SK-N-SH (cell line): ENCODE data around the gene CYBC1. TPM values are rescaled to one million over a fixed set of nuclear protein-coding genes. Genes with fewer than 3 reads are reported as not detected.
A peak's percentile ranks its signal among the peaks of the same experiment; 100 is the strongest.

Experiments used
- CTCF ChIA-PET: fragments of 300-600, 350-600 bp; formaldehyde crosslinking; extraction: SDS; loops from one replicate; lab custom pipeline; 2021; lab: Yijun Ruan, JAX
- POLR2A ChIA-PET: fragments of 350-600 bp; sonication (Branson Sonifier 250); formaldehyde crosslinking; extraction: SDS; loops from one replicate; lab custom pipeline; 2020; ENCODE audit warnings: antibody characterized with exemption, inconsistent platforms; lab: Yijun Ruan, JAX
- DNase-seq: peaks from one replicate; pipeline ENCODE4 v3.0.0; 2012
- H2AFZ ChIP-seq: fragments of 200-600 bp; sonication (generic); 2 replicates; pipeline ENCODE4 v1.8.1; 2016; ENCODE audit warnings: antibody characterized with exemption, mild to moderate bottlenecking, low read depth
- H3F3A ChIP-seq: fragments of 200-600 bp; sonication (generic); replicated peaks from 2 replicates; pipeline ENCODE3; 2016; ENCODE audit warnings: antibody characterized with exemption, mild to moderate bottlenecking; ENCODE audit not compliant: insufficient read depth
- H3K27ac ChIP-seq, 2 experiments: fragments of 200-500 bp in 1 of 2; fragments of 200-600 bp in 1 of 2; sonication (Bioruptor generic) in 1 of 2; sonication (generic), shearing (Covaris generic) in 1 of 2; 2 replicates each; pipeline versions ENCODE4 v1.5.1 to v1.6.1; 2014 to 2016; ENCODE audit warnings: low read depth in 2 of 2, inconsistent platforms in 1 of 2, low read length in 1 of 2, mild to moderate bottlenecking in 1 of 2, mixed read lengths in 1 of 2
- H3K27me3 ChIP-seq: fragments of 200-600 bp; sonication (generic), shearing (Covaris generic); 2 replicates; pipeline ENCODE4 v1.6.1; 2016; ENCODE audit warnings: mixed run types; ENCODE audit not compliant: insufficient read depth
- H3K36me3 ChIP-seq, 2 experiments: fragments of 200-500 bp in 1 of 2; fragments of 200-600 bp in 1 of 2; sonication (Bioruptor generic) in 1 of 2; sonication (generic) in 1 of 2; replicated peaks in 1 of 2; 2 replicates each; pipeline versions ENCODE3 to v1.5.1; 2014 to 2016; ENCODE audit warnings: low read length in 1 of 2, mild to moderate bottlenecking in 1 of 2; ENCODE audit not compliant: insufficient read depth in 2 of 2, control insufficient read depth in 1 of 2
- H3K4me1 ChIP-seq, 2 experiments: fragments of 200-500 bp in 1 of 2; fragments of 200-600 bp in 1 of 2; sonication (Bioruptor generic) in 1 of 2; sonication (generic), shearing (Covaris generic) in 1 of 2; 2 replicates each; pipeline versions ENCODE4 v1.5.1 to v1.6.1; 2014 to 2016; ENCODE audit warnings: low read depth in 1 of 2, low read length in 1 of 2, mixed run types in 1 of 2; ENCODE audit not compliant: insufficient read depth in 2 of 2, control insufficient read depth in 1 of 2
- H3K4me2 ChIP-seq: fragments of 200-600 bp; sonication (generic), shearing (Covaris generic); 2 replicates; pipeline ENCODE4 v1.6.1; 2017; ENCODE audit warnings: mixed run types
- H3K4me3 ChIP-seq, 2 experiments: fragments of 200-500 bp in 1 of 2; fragments of 200-600 bp in 1 of 2; sonication (Bioruptor generic) in 1 of 2; sonication (generic), shearing (Covaris generic) in 1 of 2; 2 replicates each; pipeline versions ENCODE4 v1.5.1 to v1.8.1; 2014 to 2016; ENCODE audit warnings: low read depth in 2 of 2, inconsistent platforms in 1 of 2, low read length in 1 of 2, mild to moderate bottlenecking in 1 of 2, mixed read lengths in 1 of 2, moderate library complexity in 1 of 2
- H3K79me2 ChIP-seq: fragments of 200-600 bp; sonication (generic); 2 replicates; pipeline ENCODE4 v1.8.1; 2017; ENCODE audit warnings: mild to moderate bottlenecking; ENCODE audit not compliant: insufficient read depth
- H3K9ac ChIP-seq: fragments of 200-600 bp; sonication (generic); 2 replicates; pipeline ENCODE4 v1.6.1; 2017; ENCODE audit warnings: mixed run types
- H3K9me2 ChIP-seq: fragments of 200-600 bp; sonication (generic); 2 replicates; pipeline ENCODE4 v1.6.1; 2017; ENCODE audit warnings: mixed run types
- H3K9me3 ChIP-seq: fragments of 200-600 bp; sonication (generic); 2 replicates; pipeline ENCODE4 v1.6.1; 2017; ENCODE audit warnings: mixed run types, mild to moderate bottlenecking, moderate library complexity
- H4K20me1 ChIP-seq: fragments of 200-600 bp; sonication (generic); 2 replicates; pipeline ENCODE4 v1.6.1; 2017; ENCODE audit warnings: mild to moderate bottlenecking, mixed run types; ENCODE audit not compliant: insufficient read depth
- CHD2 ChIP-seq: fragments of 150-350 bp; IDR thresholded peaks from 2 replicates; pipeline ENCODE4 v1.6.1; 2018; ENCODE audit warnings: low read length; ENCODE audit not compliant: partially characterized antibody
- CTCF ChIP-seq: fragments of 200-600 bp; sonication (generic); IDR thresholded peaks from 2 replicates; pipeline ENCODE4 v1.6.1; 2017; ENCODE audit warnings: antibody characterized with exemption, mild to moderate bottlenecking, moderate library complexity
- ELF1 ChIP-seq: IDR thresholded peaks from 2 replicates; pipeline ENCODE4 v1.4.0; 2012
- EZH2phosphoT487 ChIP-seq: fragments of 200-600 bp; sonication (generic); IDR thresholded peaks from 2 replicates; pipeline ENCODE4 v1.6.1; 2017; ENCODE audit warnings: low read depth, mixed run types, mild to moderate bottlenecking, antibody characterized with exemption, moderate library complexity, borderline replicate concordance
- FOSL2 ChIP-seq: IDR thresholded peaks from 2 replicates; pipeline ENCODE4 v1.4.0; 2012; ENCODE audit warnings: low read depth, mild to moderate bottlenecking, moderate library complexity, borderline replicate concordance
- FOXM1 ChIP-seq: IDR thresholded peaks from 2 replicates; pipeline ENCODE4 v1.4.0; 2012; ENCODE audit warnings: low read depth, mild to moderate bottlenecking
- GABPA ChIP-seq: IDR thresholded peaks from 2 replicates; pipeline ENCODE4 v1.4.0; 2012; ENCODE audit warnings: low read depth, mild to moderate bottlenecking
- GATA2 ChIP-seq: sonication (generic); formaldehyde crosslinking; IDR thresholded peaks from 2 replicates; pipeline ENCODE4 v1.5.0; 2020; ENCODE audit warnings: mild to moderate bottlenecking, missing genetic modification reagents
- JUND ChIP-seq: IDR thresholded peaks from 2 replicates; pipeline ENCODE4 v1.4.0; 2012
- MAX ChIP-seq: IDR thresholded peaks from 2 replicates; pipeline ENCODE4 v1.4.0; 2012; ENCODE audit warnings: low read depth
- MEF2A ChIP-seq: IDR thresholded peaks from 2 replicates; pipeline ENCODE4 v1.4.0; 2012; ENCODE audit warnings: low read depth, borderline replicate concordance
- NRF1 ChIP-seq: IDR thresholded peaks from 2 replicates; pipeline ENCODE4 v1.6.1; 2012; ENCODE audit warnings: low read depth, mild to moderate bottlenecking, low read length
- RAD21 ChIP-seq: IDR thresholded peaks from 2 replicates; pipeline ENCODE4 v1.6.1; 2012; ENCODE audit warnings: mild to moderate bottlenecking, low read length
- RCOR1 ChIP-seq: fragments of 150-350 bp; IDR thresholded peaks from 2 replicates; pipeline ENCODE4 v1.6.1; 2017; ENCODE audit warnings: antibody characterized with exemption, low read length
- RXRA ChIP-seq: IDR thresholded peaks from 2 replicates; pipeline ENCODE4 v1.4.0; 2012; ENCODE audit warnings: low read depth, mild to moderate bottlenecking, borderline replicate concordance
- SIN3A ChIP-seq: IDR thresholded peaks from 2 replicates; pipeline ENCODE4 v1.6.1; 2012; ENCODE audit warnings: low read depth, mild to moderate bottlenecking, low read length, moderate library complexity, borderline replicate concordance
- SMC3 ChIP-seq: IDR thresholded peaks from 2 replicates; pipeline ENCODE4 v1.6.1; 2012; ENCODE audit warnings: low read depth, low read length, improper control_type of control experiment
- TEAD4 ChIP-seq: IDR thresholded peaks from 2 replicates; pipeline ENCODE4 v1.4.0; 2012; ENCODE audit warnings: mild to moderate bottlenecking, borderline replicate concordance; ENCODE audit not compliant: insufficient read depth
- USF2 ChIP-seq: fragments of 150-350 bp; IDR thresholded peaks from 2 replicates; pipeline ENCODE4 v1.6.1; 2017; ENCODE audit warnings: antibody characterized with exemption, low read length, low read depth, borderline replicate concordance
- YY1 ChIP-seq: IDR thresholded peaks from 2 replicates; pipeline ENCODE4 v1.4.0; 2012; ENCODE audit warnings: low read depth, mild to moderate bottlenecking
- ZBTB33 ChIP-seq: IDR thresholded peaks from 2 replicates; pipeline ENCODE4 v1.4.0; 2012; ENCODE audit warnings: low read depth, borderline replicate concordance
- WGBS: methylation state at CpG from one replicate; pipeline ENCODE4 v1.1.6; 2017; ENCODE audit warnings: low lambda C conversion rate; 5-methylcytosine and 5-hydroxymethylcytosine counted together
- polyA plus RNA-seq, 3 experiments: library from polyadenylated mRNA; depleted of rRNA; stranded (reverse); fragments of >200 nt; gene quantifications; 2 replicates each; pipeline ENCODE4 v1.2.3, GENCODE V29; 2012

CYBC1 gene
- polyA plus RNA-seq, 1 of the 3 experiments (the other 2 are of a cell fraction): 165 TPM

GRCh38 chr17:82416771-82417170 is 33.8 kb downstream of the CYBC1 start:
- no peak overlapping the region for H3K4me2 ChIP-seq
- H3K27me3 ChIP-seq: no peaks in the 10 kb centered on the region
- H3K4me1 ChIP-seq: peaks cover 0 to 13% of the 10 kb centered on the region in 2 experiments; a peak in 2 of 4 replicates
- no peaks in the 10 kb centered on the region for H3K9me3 ChIP-seq
- 90% methylated on average over 6 of the region's 6 CpGs for WGBS
- no peak overlapping the region for H3K4me3 ChIP-seq
- H3K36me3 ChIP-seq: peaks cover 3 to 6% of the 10 kb centered on the region in 2 experiments
- H3K9me2 ChIP-seq: no peaks in the 10 kb centered on the region
- no peak overlapping the region for H3K9ac ChIP-seq
- peaks cover 49% of the 10 kb centered on the region for H4K20me1 ChIP-seq
- H2AFZ ChIP-seq: no peak overlapping the region
- POLR2A ChIA-PET: interaction anchor here (0.7 to 1.5 kb wide), 2 partner anchors 30 to 40 kb away, joined by 3 to 4 read pairs; no protein-coding TSS in a partner anchor
- CTCF ChIA-PET: interaction anchor here (0.8 to 11.3 kb wide), 14 partner anchors 8 to 211 kb away, joined by 3 to 124 read pairs (median 5); partner anchors contain the start of gene TEX19
- no peak for DNase-seq
- peaks cover 8% of the 10 kb centered on the region for H3F3A ChIP-seq
- H3K79me2 ChIP-seq: peaks cover 15% of the 10 kb centered on the region
- H3K27ac ChIP-seq: no peak overlapping the region
- TF ChIP-seq CTCF (peak; percentile 41), RCOR1 (no peak)

- H3K79me2 ChIP-seq: peaks cover 16% of the 10 kb centered on the region
- TF ChIP-seq JUND (no peak), SMC3 (no peak), ELF1 (no peak), RXRA (no peak), GABPA (no peak), GATA2 (CRISPR knock-in tag) (no peak), MEF2A (no peak), RCOR1 (no peak), MAX (no peak), USF2 (no peak), CHD2 (no peak), YY1 (no peak), SIN3A (no peak), RAD21 (no peak), FOXM1 (no peak), TEAD4 (no peak), EZH2phosphoT487 (no peak), NRF1 (no peak), FOSL2 (no peak), ZBTB33 (no peak)
- no peaks in the 10 kb centered on the region for H3K9me3 ChIP-seq
- no peak overlapping the region for H3K9ac ChIP-seq
- H3K27ac ChIP-seq: no peak overlapping the region
- H3K36me3 ChIP-seq: peaks cover 3 to 6% of the 10 kb centered on the region in 2 experiments
- no peaks in the 10 kb centered on the region for H3K27me3 ChIP-seq
- peaks cover 0 to 13% of the 10 kb centered on the region in 2 experiments; a peak in 2 of 4 replicates for H3K4me1 ChIP-seq
- no peaks in the 10 kb centered on the region for H3K9me2 ChIP-seq
- no peak overlapping the region for H2AFZ ChIP-seq
- no peak for DNase-seq
- peaks cover 52% of the 10 kb centered on the region for H4K20me1 ChIP-seq
- ChIA-PET POLR2A (no interaction called here), CTCF (interaction anchor here (0.6 to 11.3 kb wide), 12 partner anchors 9 to 210 kb away, joined by 3 to 124 read pairs (median 7); partner anchors contain the start of gene TEX19)
- no peak overlapping the region for H3K4me2 ChIP-seq
- H3F3A ChIP-seq: peaks cover 8% of the 10 kb centered on the region
- no peak overlapping the region for H3K4me3 ChIP-seq
- WGBS: 86% methylated on average over 4 of the region's 4 CpGs
Measured at GRCh38 chr17:82416264-82416663, 34.3 kb downstream of the CYBC1 start.
